ENCODE data around the gene SYNDIG1.

SYNDIG1 gene

DNA sequence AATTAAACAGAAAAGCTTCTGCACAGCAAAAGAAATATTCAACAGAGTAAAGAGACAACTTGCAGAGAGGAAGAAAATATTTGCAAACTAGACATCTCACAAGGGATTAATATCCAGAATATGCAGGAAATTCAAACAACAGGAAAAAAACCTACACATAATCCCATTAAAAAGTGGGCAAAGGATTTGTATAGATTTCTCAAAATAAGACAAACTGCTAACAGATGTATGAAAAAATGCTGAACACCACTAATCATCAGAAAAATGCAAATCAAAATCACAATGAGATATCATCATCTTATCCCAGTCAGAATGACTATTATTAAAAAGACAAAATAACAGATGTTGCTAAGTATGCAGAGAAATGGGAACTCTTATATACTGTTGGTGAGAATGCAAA lies 129.6 kb downstream of the SYNDIG1 start:
- DNase-seq (ENCODE audit: insufficient read length, low spot score): no peak
- no peak for FAIRE-seq
- TF ChIP-seq, protein P1, sequence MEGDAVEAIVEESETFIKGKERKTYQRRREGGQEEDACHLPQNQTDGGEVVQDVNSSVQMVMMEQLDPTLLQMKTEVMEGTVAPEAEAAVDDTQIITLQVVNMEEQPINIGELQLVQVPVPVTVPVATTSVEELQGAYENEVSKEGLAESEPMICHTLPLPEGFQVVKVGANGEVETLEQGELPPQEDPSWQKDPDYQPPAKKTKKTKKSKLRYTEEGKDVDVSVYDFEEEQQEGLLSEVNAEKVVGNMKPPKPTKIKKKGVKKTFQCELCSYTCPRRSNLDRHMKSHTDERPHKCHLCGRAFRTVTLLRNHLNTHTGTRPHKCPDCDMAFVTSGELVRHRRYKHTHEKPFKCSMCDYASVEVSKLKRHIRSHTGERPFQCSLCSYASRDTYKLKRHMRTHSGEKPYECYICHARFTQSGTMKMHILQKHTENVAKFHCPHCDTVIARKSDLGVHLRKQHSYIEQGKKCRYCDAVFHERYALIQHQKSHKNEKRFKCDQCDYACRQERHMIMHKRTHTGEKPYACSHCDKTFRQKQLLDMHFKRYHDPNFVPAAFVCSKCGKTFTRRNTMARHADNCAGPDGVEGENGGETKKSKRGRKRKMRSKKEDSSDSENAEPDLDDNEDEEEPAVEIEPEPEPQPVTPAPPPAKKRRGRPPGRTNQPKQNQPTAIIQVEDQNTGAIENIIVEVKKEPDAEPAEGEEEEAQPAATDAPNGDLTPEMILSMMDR (IDR thresholded peaks at IDR 0.05; ENCODE audit: insufficient read depth, missing control alignments): no peak

- TF ChIP-seq, protein P1 (IDR thresholded peaks at IDR 0.05; ENCODE audit: insufficient read depth, missing control alignments): no peak
- DNase-seq (ENCODE audit: insufficient read length, low spot score) (no peak), FAIRE-seq (no peak)
Measured at GRCh38 chr20:24600012-24600411, 130.6 kb downstream of the SYNDIG1 start.

- DNase-seq (ENCODE audit: insufficient read length, low spot score) (no peak), FAIRE-seq (no peak)
- TF ChIP-seq, protein P1 (IDR thresholded peaks at IDR 0.05; ENCODE audit: insufficient read depth, missing control alignments): no peak
Measured at GRCh38 chr20:24603454-24603853, 134.0 kb downstream of the SYNDIG1 start.

DNA sequence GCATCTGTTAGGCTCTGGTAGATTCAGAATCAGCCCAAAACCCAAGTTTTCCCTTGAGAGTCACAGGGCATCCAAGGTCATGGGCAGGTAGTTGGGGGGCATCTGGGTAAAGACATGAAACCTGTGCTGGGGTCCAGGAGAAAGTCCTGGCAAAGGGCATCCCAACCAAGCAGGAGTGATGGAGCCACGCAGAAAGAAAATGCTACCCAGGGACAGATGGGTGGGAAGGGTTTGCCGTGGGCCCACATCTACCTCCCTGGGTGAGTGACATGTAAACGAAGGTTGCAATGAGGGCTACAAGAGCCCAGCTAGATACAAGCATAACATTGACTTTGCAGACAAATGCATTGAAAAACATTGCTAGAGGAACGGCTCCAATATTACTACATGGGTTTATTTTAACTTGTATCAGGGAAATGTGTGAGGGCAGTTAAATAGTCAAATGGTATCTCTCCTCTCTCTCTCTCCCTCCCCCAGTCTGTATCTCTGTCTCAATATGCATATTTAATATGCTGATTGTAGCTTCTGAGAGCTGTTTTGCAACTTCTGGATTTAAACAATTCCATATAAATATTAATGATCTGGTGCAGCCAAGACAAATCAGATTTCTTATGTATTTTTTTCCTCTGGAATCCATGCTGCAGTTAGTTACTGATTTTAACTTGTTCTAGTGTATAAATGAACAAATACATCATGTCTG lies 135.7 kb downstream of the SYNDIG1 start:
- TF ChIP-seq, protein P1 (IDR thresholded peaks at IDR 0.05; ENCODE audit: insufficient read depth, missing control alignments): no peak
- DNase-seq (ENCODE audit: insufficient read length, low spot score) (no peak), FAIRE-seq (no peak)

GRCh38 chr20:24605937-24606455 lies 136.6 kb downstream of the SYNDIG1 start:
- TF ChIP-seq, protein P1 (IDR thresholded peaks at IDR 0.05; ENCODE audit: insufficient read depth, missing control alignments): no peak
- FAIRE-seq: no peak

GRCh38 chr20:24607402-24607801 lies 138.0 kb downstream of the SYNDIG1 start:
- FAIRE-seq (no peak), DNase-seq (ENCODE audit: insufficient read length, low spot score) (no peak)
- TF ChIP-seq, protein P1 (IDR thresholded peaks at IDR 0.05; ENCODE audit: insufficient read depth, missing control alignments): no peak

More at GRCh38 chr20:24605937-24606455, 136.6 kb downstream of the SYNDIG1 start:
- DNase-seq (ENCODE audit: insufficient read length, low spot score): no peak

All from D721Med (cell line).